Activated gamma-delta T cell treated with anti-CD3 and anti-CD28 coated beads, Interleukin-2, amount 50 U/mL, for 16 hours (primary cell): Measurements from ENCODE around the gene SPSB1.
"Not testable (repeated sequence)": the region's sequence is repeated elsewhere in the genome, so short reads cannot be mapped to it uniquely, and the experiment has no call there.

Experiments used
- DNase-seq: peaks from one replicate; pipeline ENCODE4 v3.0.0-alpha.2; 2020; ENCODE audit warnings: low read depth

SPSB1 gene

GRCh38 chr1:9366943-9367780, 74.5 kb downstream of the SPSB1 start:
- DNase-seq = no peak

- DNase-seq = no peak
Measured at GRCh38 chr1:9367806-9368205, 75.1 kb downstream of the SPSB1 start.

- DNase-seq = no peak
Measured at GRCh38 chr1:9368356-9368755, 75.7 kb downstream of the SPSB1 start.

GRCh38 chr1:9369964-9370788, 77.5 kb downstream of the SPSB1 start:
- no peak for DNase-seq

- DNase-seq = no peak
Measured at GRCh38 chr1:9371391-9371935, 78.8 kb downstream of the SPSB1 start.

- DNase-seq = no peak
Measured at GRCh38 chr1:9371951-9372350, 79.3 kb downstream of the SPSB1 start.

GRCh38 chr1:9373619-9374018, 80.9 kb downstream of the SPSB1 start:
- no peak for DNase-seq

- no peak for DNase-seq
Measured at GRCh38 chr1:9374748-9375341, 82.2 kb downstream of the SPSB1 start.

- DNase-seq = no peak
Measured at GRCh38 chr1:9375912-9376311, 83.2 kb downstream of the SPSB1 start.

- no peak for DNase-seq
Measured at GRCh38 chr1:9376430-9376829, 83.7 kb downstream of the SPSB1 start.

GRCh38 chr1:9376886-9377333, 84.2 kb downstream of the SPSB1 start:
- DNase-seq = no peak

- no peak for DNase-seq
Measured at GRCh38 chr1:9378801-9379200, 86.1 kb downstream of the SPSB1 start.

- no peak for DNase-seq
Measured at GRCh38 chr1:9380711-9381110, 88.0 kb downstream of the SPSB1 start.

GRCh38 chr1:9382643-9383491, 90.2 kb downstream of the SPSB1 start:
- no peak for DNase-seq

- no peak for DNase-seq
Measured at GRCh38 chr1:9384128-9384527, 91.4 kb downstream of the SPSB1 start.

- DNase-seq = no peak
Measured at GRCh38 chr1:9384751-9385245, 92.1 kb downstream of the SPSB1 start.

- not testable (repeated sequence) for DNase-seq
Measured at GRCh38 chr1:9385392-9385791, 92.7 kb downstream of the SPSB1 start.

GRCh38 chr1:9385801-9386573, 93.3 kb downstream of the SPSB1 start:
- DNase-seq = no peak

- DNase-seq = no peak
Measured at GRCh38 chr1:9388335-9389180, 95.9 kb downstream of the SPSB1 start.

GRCh38 chr1:9389968-9390367, 97.3 kb downstream of the SPSB1 start:
- no peak for DNase-seq
